HepG2 (cell line): ENCODE results near the gene VPS4A. TPM values are rescaled to one million over a fixed set of nuclear protein-coding genes. Genes with fewer than 3 reads are reported as not detected.

Source experiments
- ATF6 ChIP-seq: sonication (generic); formaldehyde crosslinking; conservative IDR thresholded peaks from 2 replicates; pipeline ENCODE4 v1.4.0; 2020; ENCODE audit warnings: missing genetic modification reagents
- FOXA1 ChIP-seq, 2 experiments: fragments of 450-650 bp in 1 of 2; sonication (generic) in 1 of 2; formaldehyde crosslinking in 1 of 2; IDR thresholded peaks; 2 replicates each; pipeline versions ENCODE4 v1.4.0 to v1.6.1; 2016 to 2020; ENCODE audit warnings: missing genetic modification reagents in 1 of 2
- KDM1A ChIP-seq: IDR thresholded peaks from 2 replicates; pipeline ENCODE4 v1.6.1; 2016; ENCODE audit warnings: missing compliant biosample characterization
- MEIS1 ChIP-seq: sonication (generic); formaldehyde crosslinking; IDR thresholded peaks from 2 replicates; pipeline ENCODE4 v1.9.0; 2021; ENCODE audit warnings: mild to moderate bottlenecking, missing genetic modification reagents, moderate library complexity, borderline replicate concordance
- PAXIP1 ChIP-seq: sonication (generic); formaldehyde crosslinking; conservative IDR thresholded peaks from 2 replicates; pipeline ENCODE4 v1.4.0; 2020; ENCODE audit warnings: mild to moderate bottlenecking, missing genetic modification reagents, moderate library complexity
- U2AF2 ChIP-seq: fragments of 200-400 bp; formaldehyde crosslinking; IDR thresholded peaks from 2 replicates; pipeline ENCODE4 v1.6.1; 2017; ENCODE audit warnings: low read depth, mild to moderate bottlenecking, low read length
- ZFP36L2 ChIP-seq: sonication (generic); formaldehyde crosslinking; IDR thresholded peaks from 2 replicates; pipeline ENCODE4 v1.4.0; 2020; ENCODE audit warnings: missing genetic modification reagents
- ZMYM3 ChIP-seq: sonication (generic); formaldehyde crosslinking; IDR thresholded peaks from 2 replicates; pipeline ENCODE4 v1.5.1; 2020; ENCODE audit warnings: mild to moderate bottlenecking, missing genetic modification reagents
- ZNF460 ChIP-seq: sonication (generic); formaldehyde crosslinking; IDR thresholded peaks from 2 replicates; pipeline ENCODE4 v1.5.1; 2020; ENCODE audit warnings: missing genetic modification reagents, mild to moderate bottlenecking, borderline replicate concordance
- ZNF770 ChIP-seq: sonication (generic); formaldehyde crosslinking; IDR thresholded peaks from 2 replicates; pipeline ENCODE4 v1.5.0; 2020; ENCODE audit warnings: mild to moderate bottlenecking, missing genetic modification reagents
- polyA plus RNA-seq, 8 experiments: library from polyadenylated mRNA; depleted of rRNA in 3 of 8; stranded (reverse) in 7 of 8; unstranded in 1 of 8; fragments of >200 nt; fragmentation: Illumina TruSeq in 4 of 8; extraction: Trizol in 4 of 8; gene quantifications; 2 replicates each; pipeline versions ENCODE4 v1.2.1 to v1.2.3, GENCODE V29; 2011 to 2016; ENCODE audit warnings: low read depth in 4 of 8, missing spikeins in 1 of 8, mixed read lengths in 1 of 8; ENCODE audit not compliant: insufficient read depth in 1 of 8
- total RNA-seq, 5 experiments: library from RNA; depleted of rRNA; stranded (reverse); fragments of >200 nt; fragmentation: Illumina TruSeq; extraction: Trizol; gene quantifications; 2 replicates each; pipeline ENCODE4 v1.2.3, GENCODE V29; 2016; ENCODE audit warnings: low read depth in 1 of 5
- TF ChIP-seq, protein P1 (sequence below): IDR thresholded peaks from 2 replicates; pipeline ENCODE4 v1.6.1; 2016; ENCODE audit warnings: low read depth
- TF ChIP-seq, protein P2 (sequence below): sonication (generic); formaldehyde crosslinking; IDR thresholded peaks from 2 replicates; pipeline ENCODE4 v1.4.0; 2020; ENCODE audit warnings: missing genetic modification reagents, borderline replicate concordance

Gene VPS4A
- total and polyA plus RNA-seq, 2 of the 13 experiments (the other 11 are each of a cell fraction or from before 2014, with no cell fraction given): 13.2 to 27.9 TPM

DNA sequence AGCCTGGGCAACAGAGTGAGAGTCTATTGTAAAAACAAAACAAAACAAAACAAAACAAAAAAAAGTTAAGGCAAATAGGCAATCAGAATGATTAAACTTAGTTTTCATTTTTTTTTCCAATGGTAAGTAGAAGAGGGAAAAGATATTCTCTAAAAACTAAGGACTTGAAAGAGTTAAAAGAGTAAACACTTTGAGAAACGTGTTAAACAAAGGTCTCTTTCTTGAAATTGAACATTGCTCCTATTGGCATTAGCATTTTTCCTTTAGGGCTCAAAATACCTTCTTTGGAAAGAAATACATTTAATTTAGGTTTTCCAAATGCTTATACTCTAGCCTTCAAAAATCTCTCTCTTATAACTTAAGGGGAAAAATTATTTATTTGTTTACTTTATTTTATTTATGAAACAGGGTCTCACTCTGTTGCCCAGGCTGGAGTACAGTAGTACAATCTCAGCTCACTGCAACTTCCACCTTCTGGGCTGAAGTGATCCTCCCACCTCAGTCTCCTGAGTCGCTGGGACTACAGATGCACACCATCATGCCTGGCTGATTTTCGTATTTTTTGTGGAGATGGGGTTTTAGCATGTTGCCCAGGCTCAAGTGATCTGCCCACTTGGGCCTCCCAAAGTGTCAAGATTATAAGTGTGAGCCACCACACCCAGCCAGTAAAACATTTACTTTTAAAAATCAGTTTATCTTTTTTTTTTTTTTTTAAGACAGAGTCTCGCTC is 44.7 kb upstream of the VPS4A start (continued):
- no peak for TF ChIP-seq FOXA1 (IDR thresholded peaks at IDR 0.05)
- peak; percentile 14; the same call in 1 of the 2 replicates for TF ChIP-seq FOXA1 (CRISPR knock-in tag; IDR thresholded peaks at IDR 0.05)
- TF ChIP-seq U2AF2: no peak
- no peak for TF ChIP-seq ZFP36L2 (CRISPR knock-in tag)
- no peak for TF ChIP-seq MEIS1 (CRISPR knock-in tag)
- TF ChIP-seq, protein P1, sequence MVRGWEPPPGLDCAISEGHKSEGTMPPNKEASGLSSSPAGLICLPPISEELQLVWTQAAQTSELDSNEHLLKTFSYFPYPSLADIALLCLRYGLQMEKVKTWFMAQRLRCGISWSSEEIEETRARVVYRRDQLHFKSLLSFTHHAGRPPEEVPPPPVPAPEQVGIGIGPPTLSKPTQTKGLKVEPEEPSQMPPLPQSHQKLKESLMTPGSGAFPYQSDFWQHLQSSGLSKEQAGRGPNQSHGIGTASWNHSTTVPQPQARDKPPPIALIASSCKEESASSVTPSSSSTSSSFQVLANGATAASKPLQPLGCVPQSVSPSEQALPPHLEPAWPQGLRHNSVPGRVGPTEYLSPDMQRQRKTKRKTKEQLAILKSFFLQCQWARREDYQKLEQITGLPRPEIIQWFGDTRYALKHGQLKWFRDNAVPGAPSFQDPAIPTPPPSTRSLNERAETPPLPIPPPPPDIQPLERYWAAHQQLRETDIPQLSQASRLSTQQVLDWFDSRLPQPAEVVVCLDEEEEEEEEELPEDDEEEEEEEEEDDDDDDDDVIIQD (CRISPR knock-in tag): no peak
- 0 out of 2 replicates have a peak, but pooled peaks have one; percentile 40 for TF ChIP-seq PAXIP1 (CRISPR knock-in tag)
- peak; percentile 73; the same call in 1 of the 2 replicates for TF ChIP-seq ZMYM3
- peak; percentile 52; the same call in 1 of the 2 replicates for TF ChIP-seq ZNF460 (CRISPR knock-in tag)
- peak; percentile 22; the same call in 1 of the 2 replicates for TF ChIP-seq ZNF770
- no peak for TF ChIP-seq ATF6
- peak; percentile 54; the same call in 1 of the 2 replicates for TF ChIP-seq KDM1A (CRISPR knock-in tag)
- TF ChIP-seq, protein P2, sequence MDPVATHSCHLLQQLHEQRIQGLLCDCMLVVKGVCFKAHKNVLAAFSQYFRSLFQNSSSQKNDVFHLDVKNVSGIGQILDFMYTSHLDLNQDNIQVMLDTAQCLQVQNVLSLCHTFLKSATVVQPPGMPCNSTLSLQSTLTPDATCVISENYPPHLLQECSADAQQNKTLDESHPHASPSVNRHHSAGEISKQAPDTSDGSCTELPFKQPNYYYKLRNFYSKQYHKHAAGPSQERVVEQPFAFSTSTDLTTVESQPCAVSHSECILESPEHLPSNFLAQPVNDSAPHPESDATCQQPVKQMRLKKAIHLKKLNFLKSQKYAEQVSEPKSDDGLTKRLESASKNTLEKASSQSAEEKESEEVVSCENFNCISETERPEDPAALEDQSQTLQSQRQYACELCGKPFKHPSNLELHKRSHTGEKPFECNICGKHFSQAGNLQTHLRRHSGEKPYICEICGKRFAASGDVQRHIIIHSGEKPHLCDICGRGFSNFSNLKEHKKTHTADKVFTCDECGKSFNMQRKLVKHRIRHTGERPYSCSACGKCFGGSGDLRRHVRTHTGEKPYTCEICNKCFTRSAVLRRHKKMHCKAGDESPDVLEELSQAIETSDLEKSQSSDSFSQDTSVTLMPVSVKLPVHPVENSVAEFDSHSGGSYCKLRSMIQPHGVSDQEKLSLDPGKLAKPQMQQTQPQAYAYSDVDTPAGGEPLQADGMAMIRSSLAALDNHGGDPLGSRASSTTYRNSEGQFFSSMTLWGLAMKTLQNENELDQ: no peak
